Measurements from ENCODE around the gene CSNK1G1. TPM values are rescaled to one million over a fixed set of nuclear protein-coding genes. Genes with fewer than 3 reads are reported as not detected.

CSNK1G1 gene
- total and polyA plus RNA-seq, 10 donors = 2.0 to 27.1 (median 19.3) TPM

- H3K27me3 ChIP-seq (replicated peaks in 1 of 7) = no peaks in the 10 kb centered on the region
- no peak overlapping the region for H3K4me3 ChIP-seq
- no peak overlapping the region for H3K27ac ChIP-seq
- DNase-seq = no peak
- WGBS, 5 donors = 52 to 82% (median 70%) methylated on average over 2 of the region's 2 CpGs
- peaks cover 0 to 40% (median 23%) of the 10 kb centered on the region in 6 donors for H3K36me3 ChIP-seq
- H3K9me3 ChIP-seq = no peaks in the 10 kb centered on the region
- intact Hi-C loops (cut with DNase I; ENCODE audit: low total_unique reads) = no loop called here
- H3K4me1 ChIP-seq = peaks cover 0 to 13% (median 0%) of the 10 kb centered on the region in 6 donors
- TF ChIP-seq POLR2AphosphoS5 (IDR thresholded peaks at IDR 0.05) (no peak), CTCF (IDR thresholded peaks at IDR 0.05 in 8 of 11, conservative IDR thresholded peaks at IDR 0.05 in 3 of 11) (no peak), POLR2A (IDR thresholded peaks at IDR 0.05) (no peak)
Measured at GRCh38 chr15:64216730-64217428, 139.1 kb downstream of the CSNK1G1 start.

GRCh38 chr15:64216196-64216595, 139.8 kb downstream of the CSNK1G1 start:
- Histone ChIP-seq H3K27me3 (replicated peaks in 1 of 7) (no peaks in the 10 kb centered on the region), H3K9me3 (no peaks in the 10 kb centered on the region), H3K4me1 (peaks cover 0 to 13% (median 0%) of the 10 kb centered on the region in 6 donors), H3K27ac (no peak overlapping the region), H3K4me3 (no peak overlapping the region), H3K36me3 (peaks cover 0 to 47% (median 23%) of the 10 kb centered on the region in 6 donors)
- DNase-seq = no peak
- TF ChIP-seq POLR2A (IDR thresholded peaks at IDR 0.05) = no peak
- intact Hi-C loops (cut with DNase I; ENCODE audit: low total_unique reads) = no loop called here
- 76 to 79% (median 78%) methylated on average over 3 of the region's 3 CpGs for WGBS, 5 donors

GRCh38 chr15:64213646-64214045, 142.3 kb downstream of the CSNK1G1 start:
- Histone ChIP-seq H3K36me3 (peaks cover 0 to 58% (median 23%) of the 10 kb centered on the region in 6 donors), H3K4me1 (peaks cover 0 to 17% (median 0%) of the 10 kb centered on the region in 6 donors), H3K27ac (no peak overlapping the region), H3K4me3 (no peak overlapping the region), H3K27me3 (replicated peaks in 1 of 7) (no peaks in the 10 kb centered on the region), H3K9me3 (no peaks in the 10 kb centered on the region)
- WGBS, 5 donors = 94 to 98% (median 95%) methylated on average over 3 of the region's 3 CpGs
- intact Hi-C loops (cut with DNase I; ENCODE audit: low total_unique reads) = no loop called here
- DNase-seq = no peak
- TF ChIP-seq POLR2AphosphoS5 (IDR thresholded peaks at IDR 0.05) (no peak), POLR2A (IDR thresholded peaks at IDR 0.05) (no peak), CTCF (IDR thresholded peaks at IDR 0.05 in 8 of 11, conservative IDR thresholded peaks at IDR 0.05 in 3 of 11) (no peak)

- intact Hi-C loops (cut with DNase I; ENCODE audit: low total_unique reads) = no loop called here
- no peak for DNase-seq
- no peak for TF ChIP-seq CTCF (IDR thresholded peaks at IDR 0.05 in 8 of 11, conservative IDR thresholded peaks at IDR 0.05 in 3 of 11)
- TF ChIP-seq POLR2AphosphoS5 (IDR thresholded peaks at IDR 0.05) = no peak
- no peak for TF ChIP-seq POLR2A (IDR thresholded peaks at IDR 0.05)
- no peak overlapping the region for H3K27ac ChIP-seq
- 92 to 98% (median 94%) methylated on average over 2 of the region's 2 CpGs for WGBS, 5 donors
- H3K36me3 ChIP-seq = peaks cover 0 to 68% (median 29%) of the 10 kb centered on the region in 6 donors
- H3K27me3 ChIP-seq (replicated peaks in 1 of 7) = no peaks in the 10 kb centered on the region
- H3K4me1 ChIP-seq = peaks cover 0 to 9% (median 0%) of the 10 kb centered on the region in 6 donors
- no peak overlapping the region for H3K4me3 ChIP-seq
- no peaks in the 10 kb centered on the region for H3K9me3 ChIP-seq
Measured at GRCh38 chr15:64211696-64212095, 144.3 kb downstream of the CSNK1G1 start.
